ENCODE measurements around the gene C6orf132. TPM values are rescaled to one million over a fixed set of nuclear protein-coding genes. Genes with fewer than 3 reads are reported as not detected.

C6orf132 gene
- total and polyA plus RNA-seq, 2 of the 8 experiments (the other 6 are each of a cell fraction or from before 2014, with no cell fraction given) = 31.5 to 64.0 TPM

GRCh38 chr6:42177514-42178364 lies 35.3 kb upstream of the C6orf132 start (continued):
- TF ChIP-seq ZNF274 (IDR thresholded peaks at IDR 0.05; ENCODE audit: borderline replicate concordance, extremely low read depth, low read length) = no peak
- peak; percentile 36; the same call in 1 of the 2 replicates for TF ChIP-seq MAX (IDR thresholded peaks at IDR 0.05)

Measured in H1 (cell line).